ENCODE data around the gene TARM1. TPM values are rescaled to one million over a fixed set of nuclear protein-coding genes. Genes with fewer than 3 reads are reported as not detected.
"Not testable (repeated sequence)": the region's sequence is repeated elsewhere in the genome, so short reads cannot be mapped to it uniquely, and the experiment has no call there.

Gene TARM1
- total RNA-seq, 1 donor from 2014 or later = not detected

DNA sequence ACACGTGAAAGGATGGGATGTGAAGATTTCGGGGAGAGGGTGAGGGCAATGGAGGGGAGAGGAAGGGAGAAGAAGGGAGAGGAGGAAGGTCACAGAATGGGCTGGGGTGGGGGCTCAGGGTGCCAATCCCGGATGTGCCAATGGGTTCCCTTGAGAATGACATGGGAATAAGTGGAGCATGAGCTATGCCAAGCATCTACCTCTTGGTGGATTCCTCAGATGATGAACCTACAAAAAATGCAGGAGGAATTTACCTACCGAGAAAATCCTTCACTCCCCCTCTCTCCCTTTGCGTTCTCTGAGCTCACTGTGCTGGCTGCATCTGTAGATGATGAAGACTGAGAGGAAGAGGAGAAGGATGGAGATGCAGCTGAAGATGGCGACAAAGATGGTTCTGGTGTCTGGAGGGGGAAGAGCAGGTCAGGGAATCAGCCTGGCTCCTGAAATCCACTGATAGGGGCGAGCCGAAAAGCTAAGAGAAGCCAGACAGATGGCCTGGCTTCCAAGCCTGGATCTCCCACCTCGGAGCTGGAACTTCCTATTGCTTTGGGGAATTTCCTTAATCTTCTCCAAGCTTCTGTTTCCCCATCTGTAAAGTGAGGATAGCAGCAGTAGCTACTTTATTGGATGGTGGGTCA lies 39.1 kb downstream of the TARM1 start:
- Mint-ChIP-seq H3K36me3 (no peaks in the 10 kb centered on the region), H3K9me3 (no peaks in the 10 kb centered on the region), H3K27ac (no peak overlapping the region), H3K4me3 (no peak overlapping the region), H3K4me1 (no peaks in the 10 kb centered on the region), H3K27me3 (ENCODE audit: low read depth) (peaks cover 13% of the 10 kb centered on the region)
- TF ChIP-seq, protein P1, sequence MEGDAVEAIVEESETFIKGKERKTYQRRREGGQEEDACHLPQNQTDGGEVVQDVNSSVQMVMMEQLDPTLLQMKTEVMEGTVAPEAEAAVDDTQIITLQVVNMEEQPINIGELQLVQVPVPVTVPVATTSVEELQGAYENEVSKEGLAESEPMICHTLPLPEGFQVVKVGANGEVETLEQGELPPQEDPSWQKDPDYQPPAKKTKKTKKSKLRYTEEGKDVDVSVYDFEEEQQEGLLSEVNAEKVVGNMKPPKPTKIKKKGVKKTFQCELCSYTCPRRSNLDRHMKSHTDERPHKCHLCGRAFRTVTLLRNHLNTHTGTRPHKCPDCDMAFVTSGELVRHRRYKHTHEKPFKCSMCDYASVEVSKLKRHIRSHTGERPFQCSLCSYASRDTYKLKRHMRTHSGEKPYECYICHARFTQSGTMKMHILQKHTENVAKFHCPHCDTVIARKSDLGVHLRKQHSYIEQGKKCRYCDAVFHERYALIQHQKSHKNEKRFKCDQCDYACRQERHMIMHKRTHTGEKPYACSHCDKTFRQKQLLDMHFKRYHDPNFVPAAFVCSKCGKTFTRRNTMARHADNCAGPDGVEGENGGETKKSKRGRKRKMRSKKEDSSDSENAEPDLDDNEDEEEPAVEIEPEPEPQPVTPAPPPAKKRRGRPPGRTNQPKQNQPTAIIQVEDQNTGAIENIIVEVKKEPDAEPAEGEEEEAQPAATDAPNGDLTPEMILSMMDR (IDR thresholded peaks at IDR 0.05; ENCODE audit: unreplicated experiment) = no peak
- DNase-seq (ENCODE audit: low spot score in 2 of 2, unreplicated experiment in 2 of 2) = no peak

DNA sequence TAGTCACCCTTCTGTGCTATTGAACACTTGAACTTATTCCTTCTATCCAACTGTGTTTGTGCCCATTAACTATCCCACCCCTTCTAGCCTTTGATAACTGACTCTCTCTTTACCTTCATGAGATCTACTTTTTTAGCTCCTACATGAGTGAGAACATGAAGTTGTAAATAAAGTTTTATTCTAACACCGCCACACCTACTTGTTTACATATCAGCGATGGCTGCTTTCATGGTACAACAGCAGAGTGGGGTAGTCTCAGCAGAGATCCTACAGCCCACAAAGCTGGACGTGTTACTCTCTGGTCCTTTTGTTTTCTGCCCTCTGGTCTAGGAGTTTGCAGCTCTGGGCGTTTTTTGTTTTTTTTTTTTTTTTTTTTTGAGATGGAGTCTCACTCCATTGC lies 41.2 kb downstream of the TARM1 start:
- H3K9me3 Mint-ChIP-seq = no peaks in the 10 kb centered on the region
- DNase-seq (ENCODE audit: low spot score in 2 of 2, unreplicated experiment in 2 of 2) = no peak
- H3K4me3 Mint-ChIP-seq = no peak overlapping the region
- no peak overlapping the region for H3K27ac Mint-ChIP-seq
- peaks cover 10% of the 10 kb centered on the region for H3K27me3 Mint-ChIP-seq (ENCODE audit: low read depth)
- H3K4me1 Mint-ChIP-seq = peaks cover 2% of the 10 kb centered on the region
- no peaks in the 10 kb centered on the region for H3K36me3 Mint-ChIP-seq
- TF ChIP-seq, protein P1 (IDR thresholded peaks at IDR 0.05; ENCODE audit: unreplicated experiment) = no peak

DNA sequence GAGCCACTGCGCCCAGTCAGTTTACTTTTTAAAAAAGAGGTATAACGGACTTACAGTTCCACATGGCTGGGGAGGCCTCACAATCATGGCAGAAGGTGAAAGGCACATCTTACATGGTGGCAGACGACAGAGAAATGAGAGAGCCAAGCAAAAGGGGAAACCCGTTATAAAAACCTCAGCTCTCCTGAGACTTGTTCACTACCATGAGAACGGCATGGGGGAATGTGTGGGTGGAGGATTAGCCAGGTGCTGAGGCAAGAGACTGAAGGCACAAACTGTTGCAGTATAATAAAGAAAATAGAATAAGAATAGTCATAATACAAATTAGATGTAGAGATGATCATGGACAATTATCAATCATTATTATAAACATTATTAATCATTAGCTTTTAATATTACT lies 44.6 kb downstream of the TARM1 start:
- not testable (repeated sequence) for H3K27me3 Mint-ChIP-seq (ENCODE audit: low read depth); H3K4me3 Mint-ChIP-seq; H3K36me3 Mint-ChIP-seq; H3K9me3 Mint-ChIP-seq; H3K27ac Mint-ChIP-seq; DNase-seq (ENCODE audit: low spot score in 2 of 2, unreplicated experiment in 2 of 2); H3K4me1 Mint-ChIP-seq

DNA sequence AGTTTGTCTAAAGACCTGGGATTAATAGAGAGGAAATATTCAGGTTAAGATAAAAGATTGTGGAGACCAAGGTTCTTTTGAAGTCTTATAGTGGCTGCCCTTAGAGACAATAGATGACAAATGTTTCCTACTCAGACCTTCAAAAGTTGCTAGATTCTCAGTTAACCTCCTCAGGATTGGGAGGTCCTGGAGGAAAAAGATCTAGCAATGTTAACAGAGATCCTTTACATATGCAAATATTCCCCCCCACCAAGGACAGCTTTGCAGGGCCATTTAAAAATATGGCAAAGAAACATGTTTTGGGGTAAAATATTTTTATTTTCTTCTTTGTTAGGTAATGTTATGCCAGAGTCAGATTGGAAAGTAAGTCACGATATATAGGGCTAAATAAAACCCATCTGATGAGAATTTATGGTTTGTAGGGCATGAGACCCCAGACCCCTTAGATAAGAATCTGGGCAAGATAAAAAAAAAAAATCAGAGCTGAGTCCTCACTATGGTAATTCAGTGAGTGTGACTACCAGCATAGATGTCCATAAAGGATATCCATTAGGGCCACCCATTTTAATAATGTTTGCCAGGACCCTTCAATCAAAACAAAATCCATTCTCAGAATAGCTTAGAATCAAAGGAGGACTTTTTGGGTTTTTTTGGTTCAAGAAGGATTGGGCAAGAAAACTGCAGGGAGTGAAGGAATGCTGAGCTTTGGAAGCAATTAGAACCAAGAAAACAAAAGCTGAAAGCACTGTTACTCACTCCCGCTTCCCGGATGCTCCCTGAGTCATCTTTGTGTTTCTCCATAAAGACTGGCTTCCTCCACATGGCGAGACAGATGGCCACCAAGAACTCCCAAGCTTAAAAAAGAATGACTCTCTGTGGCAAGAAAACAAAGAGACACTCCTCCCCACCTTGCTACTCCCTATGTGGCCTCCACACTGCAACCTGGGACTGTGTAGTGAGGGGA lies 45.7 kb downstream of the TARM1 start:
- H3K4me1 Mint-ChIP-seq = peaks cover 2% of the 10 kb centered on the region
- DNase-seq (ENCODE audit: low spot score in 2 of 2, unreplicated experiment in 2 of 2) = no peak
- H3K27me3 Mint-ChIP-seq (ENCODE audit: low read depth) = peaks cover 11% of the 10 kb centered on the region
- no peak overlapping the region for H3K27ac Mint-ChIP-seq
- H3K36me3 Mint-ChIP-seq = no peaks in the 10 kb centered on the region
- H3K9me3 Mint-ChIP-seq = no peaks in the 10 kb centered on the region
- H3K4me3 Mint-ChIP-seq = no peak overlapping the region
- TF ChIP-seq, protein P1 (IDR thresholded peaks at IDR 0.05; ENCODE audit: unreplicated experiment) = no peak

DNA sequence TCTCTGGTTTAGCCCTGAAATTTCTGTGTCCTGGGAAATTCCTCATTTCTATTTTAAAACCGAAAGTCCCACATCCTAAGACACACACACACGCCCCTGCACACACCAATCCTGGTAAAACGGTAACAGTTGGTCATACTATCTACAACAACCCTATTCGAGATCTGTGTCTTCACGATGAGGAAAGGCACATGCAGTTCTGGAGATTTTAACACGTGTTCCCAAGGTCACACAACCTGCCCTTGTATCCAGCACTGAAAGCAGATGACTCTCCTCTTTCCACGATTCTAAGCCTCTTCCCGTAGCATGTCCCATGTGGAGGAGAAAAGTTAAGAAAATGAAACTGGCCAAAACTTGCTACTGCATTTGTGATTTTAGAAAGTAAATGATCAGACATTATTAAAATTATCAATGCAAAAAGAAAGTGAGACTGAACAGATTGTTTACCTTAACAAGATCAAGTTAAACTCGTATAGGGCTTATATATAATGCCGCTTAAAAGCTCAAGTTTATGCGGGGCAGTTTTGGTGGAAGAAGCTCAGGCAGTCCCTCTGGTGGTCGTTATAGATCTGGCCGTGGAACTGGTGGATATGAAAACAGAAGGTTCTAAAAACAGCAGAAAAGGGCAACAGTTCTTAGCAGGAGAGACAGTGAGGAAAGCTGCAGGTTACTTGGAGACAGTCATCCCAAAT lies 50.1 kb downstream of the TARM1 start:
- no peaks in the 10 kb centered on the region for H3K9me3 Mint-ChIP-seq
- no peak overlapping the region for H3K27ac Mint-ChIP-seq
- DNase-seq (ENCODE audit: low spot score in 2 of 2, unreplicated experiment in 2 of 2) = no peak
- H3K4me3 Mint-ChIP-seq = no peak overlapping the region
- H3K27me3 Mint-ChIP-seq (ENCODE audit: low read depth) = peaks cover 23% of the 10 kb centered on the region
- H3K36me3 Mint-ChIP-seq = no peaks in the 10 kb centered on the region
- H3K4me1 Mint-ChIP-seq = peaks cover 2% of the 10 kb centered on the region
- TF ChIP-seq, protein P1 (IDR thresholded peaks at IDR 0.05; ENCODE audit: unreplicated experiment) = peak; percentile 40

Data from mesothelial cell of epicardium (in vitro differentiated cells).